ENCODE results near the gene SOCS3.

DNA sequence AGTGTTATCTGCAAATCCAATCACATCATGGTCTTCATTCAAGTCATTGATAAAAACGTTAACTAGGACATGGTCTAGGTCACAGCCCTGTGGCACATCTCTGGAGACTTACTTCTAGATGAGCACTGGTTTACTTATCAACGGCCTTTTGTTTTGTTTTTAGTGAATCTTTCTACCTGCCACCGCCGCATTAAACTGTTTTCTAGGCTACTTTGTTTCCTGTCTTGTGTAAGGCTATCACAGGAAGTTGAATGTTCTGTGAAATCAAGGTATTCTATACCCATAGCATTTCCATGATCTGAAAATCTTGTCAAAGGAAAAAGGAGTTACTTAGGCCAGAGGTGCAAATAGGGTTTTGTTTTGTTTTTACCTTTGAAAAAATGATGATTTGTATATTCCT is 26.9 kb downstream of the SOCS3 start:
- TF ChIP-seq EZH2 (IDR thresholded peaks at IDR 0.05; ENCODE audit: low read length, unreplicated experiment) (no peak), CTCF (conservative IDR thresholded peaks at IDR 0.05; ENCODE audit: low read depth, low read length) (no peak)

All from PC-3 (cell line).